HG03460 (cell line): ENCODE results near the gene KRTAP5-8.
"Not testable (repeated sequence)": the region's sequence is repeated elsewhere in the genome, so short reads cannot be mapped to it uniquely, and the experiment has no call there.

Experiments used
- ATAC-seq: cut with Tn5 transposase; IDR thresholded peaks from one replicate; pipeline ENCODE4 v1.9.1; 2021; ENCODE audit not compliant: unreplicated experiment

Gene KRTAP5-8

GRCh38 chr11:71568704-71569349 lies 31.0 kb downstream of the KRTAP5-8 start:
- ATAC-seq = no peak

- ATAC-seq = not testable (repeated sequence)
Measured at GRCh38 chr11:71571101-71571850, 33.5 kb downstream of the KRTAP5-8 start.

- no peak for ATAC-seq
Measured at GRCh38 chr11:71572811-71573210, 35.0 kb downstream of the KRTAP5-8 start.

- ATAC-seq = no peak
Measured at GRCh38 chr11:71574418-71574817, 36.6 kb downstream of the KRTAP5-8 start.

GRCh38 chr11:71575723-71576424 lies 38.0 kb downstream of the KRTAP5-8 start:
- ATAC-seq = no peak

- not testable (repeated sequence) for ATAC-seq
Measured at GRCh38 chr11:71576688-71577465, 39.1 kb downstream of the KRTAP5-8 start.

- ATAC-seq = no peak
Measured at GRCh38 chr11:71577469-71578004, 39.7 kb downstream of the KRTAP5-8 start.

- ATAC-seq = not testable (repeated sequence)
Measured at GRCh38 chr11:71579513-71579912, 41.7 kb downstream of the KRTAP5-8 start.

- ATAC-seq = no peak
Measured at GRCh38 chr11:71580057-71581003, 42.5 kb downstream of the KRTAP5-8 start.

GRCh38 chr11:71581826-71582225 lies 44.0 kb downstream of the KRTAP5-8 start:
- no peak for ATAC-seq

GRCh38 chr11:71582309-71582895 lies 44.6 kb downstream of the KRTAP5-8 start, which contains the start of gene KRTAP5-11:
Gene KRTAP5-11, minus strand, starts transcription at chr11:71582875. Its CDS starts 38 bp downstream, at chr11:71582837.
- ATAC-seq = no peak

GRCh38 chr11:71582969-71583368 lies 45.1 kb downstream of the KRTAP5-8 start:
- not testable (repeated sequence) for ATAC-seq

GRCh38 chr11:71585673-71586072 lies 47.8 kb downstream of the KRTAP5-8 start:
- ATAC-seq = not testable (repeated sequence)

- ATAC-seq = not testable (repeated sequence)
Measured at GRCh38 chr11:71588314-71588713, 50.5 kb downstream of the KRTAP5-8 start.
